Stimulated activated CD8-positive, alpha-beta memory T cell treated with anti-CD3 and anti-CD28 coated beads, Interleukin-15, amount 100 ng/mL, for 48 hours (primary cell): ENCODE measurements around the gene NCOA7.

ENCODE experiments used
- DNase-seq, 2 donors: peaks; one replicate each; pipeline ENCODE4 v3.0.0-alpha.2; 2020; ENCODE audit warnings: low read depth in 2 of 2

The NCOA7 gene

GRCh38 chr6:125811259-125811658, 20.5 kb downstream of the NCOA7 start:
- no peak for DNase-seq

- DNase-seq: no peak
Observed at GRCh38 chr6:125812394-125813292, 21.9 kb downstream of the NCOA7 start.

GRCh38 chr6:125814481-125814880, 23.7 kb downstream of the NCOA7 start:
- no peak for DNase-seq

- no peak for DNase-seq
Observed at GRCh38 chr6:125815080-125815910, 24.5 kb downstream of the NCOA7 start.

GRCh38 chr6:125816828-125817280, 26.1 kb downstream of the NCOA7 start:
- DNase-seq: no peak

- no peak for DNase-seq
Observed at GRCh38 chr6:125818225-125818657, 27.5 kb downstream of the NCOA7 start.

GRCh38 chr6:125818772-125819260, 28.1 kb downstream of the NCOA7 start:
- no peak for DNase-seq

- DNase-seq: no peak
Observed at GRCh38 chr6:125819535-125820326, 29.0 kb downstream of the NCOA7 start.

- no peak for DNase-seq
Observed at GRCh38 chr6:125821825-125822281, 31.1 kb downstream of the NCOA7 start.

GRCh38 chr6:125823180-125823579, 32.4 kb downstream of the NCOA7 start:
- DNase-seq: no peak

- DNase-seq: no peak
Observed at GRCh38 chr6:125824946-125825771, 34.4 kb downstream of the NCOA7 start.

- DNase-seq: no peak
Observed at GRCh38 chr6:125826695-125827463, 36.1 kb downstream of the NCOA7 start.

- DNase-seq: no peak
Observed at GRCh38 chr6:125827788-125828320, 37.1 kb downstream of the NCOA7 start.

GRCh38 chr6:125828476-125829039, 37.8 kb downstream of the NCOA7 start:
- no peak for DNase-seq

- no peak for DNase-seq
Observed at GRCh38 chr6:125829433-125829832, 38.7 kb downstream of the NCOA7 start.

GRCh38 chr6:125831659-125832058, 40.9 kb downstream of the NCOA7 start:
- no peak for DNase-seq

- DNase-seq: no peak
Observed at GRCh38 chr6:125832391-125833117, 41.8 kb downstream of the NCOA7 start.

- DNase-seq: no peak
Observed at GRCh38 chr6:125834348-125834747, 43.6 kb downstream of the NCOA7 start.
